Coronary artery (tissue), 2 donors: ENCODE data around the gene PDP2.

Experiments used
- DNase-seq: peaks from one replicate; pipeline ENCODE4 v3.0.0-alpha.2; 2017; ENCODE audit warnings: low spot score
- H3K27ac ChIP-seq, 2 donors: fragments of 200-600 bp; sonication (generic); one replicate each; pipeline ENCODE4 v1.5.1; 2016 to 2019
- H3K4me3 ChIP-seq: fragments of 200-600 bp; sonication (generic); 2 replicates; pipeline ENCODE4 v1.5.1; 2016; ENCODE audit warnings: mild to moderate bottlenecking, moderate library complexity
- CTCF ChIP-seq: fragments of 200-600 bp; sonication (generic); IDR thresholded peaks from one replicate; pipeline ENCODE4 v1.5.1; 2019; ENCODE audit warnings: antibody characterized with exemption

The PDP2 gene

GRCh38 chr16:66936889-66937554 is 56.7 kb downstream of the PDP2 start:
- H3K4me3 ChIP-seq = no peak overlapping the region
- H3K27ac ChIP-seq = no peak overlapping the region
- no peak for TF ChIP-seq CTCF

GRCh38 chr16:66937725-66938337 is 57.5 kb downstream of the PDP2 start:
- H3K27ac ChIP-seq = no peak overlapping the region
- no peak for DNase-seq
- no peak for TF ChIP-seq CTCF
- H3K4me3 ChIP-seq = no peak overlapping the region

More at GRCh38 chr16:66936889-66937554, 56.7 kb downstream of the PDP2 start:
- DNase-seq = no peak

GRCh38 chr16:66939366-66939765 is 59.1 kb downstream of the PDP2 start:
- TF ChIP-seq CTCF = no peak
- Histone ChIP-seq H3K27ac (no peak overlapping the region), H3K4me3 (no peak overlapping the region)
- no peak for DNase-seq

- Histone ChIP-seq H3K4me3 (no peak overlapping the region), H3K27ac (no peak overlapping the region)
- TF ChIP-seq CTCF = no peak
- DNase-seq = no peak
Observed at GRCh38 chr16:66940236-66940635, 59.9 kb downstream of the PDP2 start.
